Pancreas (tissue), 10 donors: ENCODE results near the gene CAMLG. TPM values are rescaled to one million over a fixed set of nuclear protein-coding genes. Genes with fewer than 3 reads are reported as not detected.

Experiments used
- ATAC-seq, 4 donors: fragments of 200-7000 bp; cut with Tn5 transposase; one replicate each; pipeline versions ENCODE4 v1.8.0 to v1.9.1; 2020; ENCODE audit warnings: mild to moderate bottlenecking in 4 of 4, moderate library complexity in 4 of 4
- DNase-seq, 6 donors: peaks; one replicate each; pipeline ENCODE4 v3.0.0-alpha.2; 2020
- FAIRE-seq: peaks from 2 replicates; lab custom pipeline; 2012; peaks lifted over from hg19 to GRCh38; lab: Jason Lieb, UNC
- H3K27ac ChIP-seq, 4 donors: fragments of 200-600 bp; sonication (generic); 1 replicate in 3 of 4; 2 replicates in 1 of 4; pipeline versions ENCODE4 v1.5.0 to v1.8.0; 2020
- H3K27me3 ChIP-seq, 4 donors: fragments of 200-600 bp; one replicate each; pipeline ENCODE4 v1.8.0; 2021
- H3K36me3 ChIP-seq, 3 donors: fragments of 200-600 bp; sonication (generic) in 1 of 3; one replicate each; pipeline versions ENCODE4 v1.5.0 to v1.8.0; 2020 to 2021
- H3K4me1 ChIP-seq, 3 donors: fragments of 200-600 bp; one replicate each; pipeline ENCODE4 v1.8.0; 2021
- H3K4me3 ChIP-seq, 4 donors: fragments of 200-600 bp; sonication (generic) in 2 of 4; one replicate each; pipeline versions ENCODE4 v1.5.0 to v1.8.0; 2020 to 2021
- H3K9me3 ChIP-seq, 4 donors: fragments of 200-600 bp; one replicate each; pipeline ENCODE4 v1.8.0; 2021
- CTCF ChIP-seq, 4 donors: fragments of 200-600 bp; sonication (generic) in 3 of 4; IDR thresholded peaks; one replicate each; pipeline versions ENCODE4 v1.5.0 to v1.8.0; 2021; ENCODE audit warnings: antibody characterized with exemption in 4 of 4
- WGBS, 2 donors: extraction: QIAGEN DNeasy Blood & Tissue Kit; methylation state at CpG; one replicate each; pipeline ENCODE4 v1.1.7; 2013; 5-methylcytosine and 5-hydroxymethylcytosine counted together
- intact Hi-C, 3 donors: fragments of 100-400 bp; cut with DNase I; formaldehyde crosslinking; loops; one replicate each; pipeline versions ENCODE4 v1.11.1 to v1.14.2; 2022
- polyA plus RNA-seq, 2 donors: library from polyadenylated mRNA; stranded (reverse); fragments of 200-250 nt; gene quantifications; one replicate each; pipeline ENCODE4 v1.2.3, GENCODE V29; 2013
- total RNA-seq, 6 donors: library from RNA; stranded (reverse); fragmentation: NEBNext Ultra II Directional in 4 of 6; extraction: Animal tissue kit (Norgen Biotek cat#: 25700) in 4 of 6; gene quantifications; one replicate each; pipeline versions ENCODE4 v1.2.1 to v1.2.4, GENCODE V29; 2021 to 2023
- donor health status: healthy with polysubstance abuse.
- donor health status: DM: no; HTN: no; CAD: no; lungs with moderate emphysema.
- donor health status: DM: no; HTN: no; CAD: no.
- donor health status: control.
- donor health status: control.
- donor health status: Bipolar disorder and iron deficiency.
- donor health status: DM: yes; HTN: yes; CAD: no.
- donor health status: DM: no; HTN: no; CAD: no.
- donor health status: DM: no; HTN: no; CAD: no.
- donor health status: DM: yes; HTN: yes; CAD: no.

The CAMLG gene
- total and polyA plus RNA-seq, 8 donors = 10.1 to 28.3 (median 16.2) TPM

- WGBS, 2 donors = 92 to 94% methylated on average over 3 of the region's 3 CpGs
- FAIRE-seq (no peak), DNase-seq (no peak), ATAC-seq (no peak)
- Histone ChIP-seq H3K27me3 (no peaks in the 10 kb centered on the region), H3K27ac (no peak overlapping the region), H3K36me3 (peaks cover 0 to 55% (median 9%) of the 10 kb centered on the region in 3 donors), H3K9me3 (no peaks in the 10 kb centered on the region), H3K4me3 (no peak overlapping the region), H3K4me1 (no peaks in the 10 kb centered on the region)
- TF ChIP-seq CTCF (IDR thresholded peaks at IDR 0.05) = no peak
- intact Hi-C loops = no loop called here
These were observed 53.9 kb downstream of the CAMLG start for GRCh38 chr5:134792286-134792685.

- H3K4me1 ChIP-seq = no peaks in the 10 kb centered on the region
- peaks cover 0 to 60% (median 9%) of the 10 kb centered on the region in 3 donors for H3K36me3 ChIP-seq
- H3K9me3 ChIP-seq = no peaks in the 10 kb centered on the region
- no peak overlapping the region for H3K4me3 ChIP-seq
- ATAC-seq (no peak), DNase-seq (no peak), FAIRE-seq (no peak)
- intact Hi-C loops = no loop called here
- no peak overlapping the region for H3K27ac ChIP-seq
- WGBS, 2 donors = 79 to 89% methylated on average over 4 of the region's 4 CpGs
- no peaks in the 10 kb centered on the region for H3K27me3 ChIP-seq
- no peak for TF ChIP-seq CTCF (IDR thresholded peaks at IDR 0.05)
These were observed 54.8 kb downstream of the CAMLG start for GRCh38 chr5:134793111-134793510.

GRCh38 chr5:134794082-134794481 is 55.7 kb downstream of the CAMLG start:
- no peak overlapping the region for H3K27ac ChIP-seq
- intact Hi-C loops = no loop called here
- H3K27me3 ChIP-seq = no peaks in the 10 kb centered on the region
- H3K4me1 ChIP-seq = no peaks in the 10 kb centered on the region
- ATAC-seq = no peak
- WGBS, 2 donors = 88 to 91% methylated on average over 2 of the region's 2 CpGs
- no peak overlapping the region for H3K4me3 ChIP-seq
- H3K36me3 ChIP-seq = peaks cover 0 to 59% (median 9%) of the 10 kb centered on the region in 3 donors
- no peak for FAIRE-seq
- no peak for DNase-seq
- H3K9me3 ChIP-seq = no peaks in the 10 kb centered on the region
- TF ChIP-seq CTCF (IDR thresholded peaks at IDR 0.05) = no peak

GRCh38 chr5:134794819-134795218 is 56.5 kb downstream of the CAMLG start:
- ATAC-seq (no peak), DNase-seq (no peak), FAIRE-seq (no peak)
- H3K36me3 ChIP-seq = peaks cover 0 to 53% (median 9%) of the 10 kb centered on the region in 3 donors
- H3K4me3 ChIP-seq = no peak overlapping the region
- no peaks in the 10 kb centered on the region for H3K4me1 ChIP-seq
- no peaks in the 10 kb centered on the region for H3K27me3 ChIP-seq
- intact Hi-C loops = no loop called here
- no peak overlapping the region for H3K27ac ChIP-seq
- no peaks in the 10 kb centered on the region for H3K9me3 ChIP-seq
- 93% methylated on average over 8 of the region's 8 CpGs for WGBS, 2 donors
- no peak for TF ChIP-seq CTCF (IDR thresholded peaks at IDR 0.05)

GRCh38 chr5:134798468-134798867 is 60.1 kb downstream of the CAMLG start:
- Histone ChIP-seq H3K36me3 (peaks cover 0 to 22% (median 9%) of the 10 kb centered on the region in 3 donors), H3K4me3 (no peak overlapping the region), H3K9me3 (no peaks in the 10 kb centered on the region), H3K27ac (no peak overlapping the region), H3K4me1 (no peaks in the 10 kb centered on the region), H3K27me3 (no peaks in the 10 kb centered on the region)
- 85 to 91% methylated on average over 5 of the region's 5 CpGs for WGBS, 2 donors
- TF ChIP-seq CTCF (IDR thresholded peaks at IDR 0.05) = no peak
- no peak for DNase-seq
- no peak for FAIRE-seq
- ATAC-seq = no peak
- intact Hi-C loops = no loop called here

Other genes with a start within 250 kb of the CAMLG start
- gene JADE2, start 212.9 kb upstream of the CAMLG start, total RNA-seq = 10 to 100 TPM; 25.7 to 42.7 (median 27.4) TPM
- gene JADE2, start 212.9 kb upstream of the CAMLG start, polyA plus RNA-seq = 10 to 100 TPM in 1 of 2 donors, 1 to 10 TPM in 1; 9.6 to 12.6 TPM
- gene SAR1B, start 105.7 kb upstream of the CAMLG start, total RNA-seq = 10 to 100 TPM; 31.6 to 42.8 (median 39.5) TPM
- gene SAR1B, start 105.7 kb upstream of the CAMLG start, polyA plus RNA-seq = 10 to 100 TPM; 11.1 to 21.2 TPM
- gene SEC24A, start 89.8 kb upstream of the CAMLG start, total RNA-seq = 10 to 100 TPM in 4 of 6 donors, 1 to 10 TPM in 2; 9.4 to 18.1 (median 11.5) TPM
- 1 to 10 TPM; 3.4 to 4.4 TPM for gene SEC24A, start 89.8 kb upstream of the CAMLG start, polyA plus RNA-seq
- 10 to 100 TPM; 15.4 to 28.8 (median 23.9) TPM for gene DDX46, start 20.2 kb downstream of the CAMLG start, total RNA-seq
- gene DDX46, start 20.2 kb downstream of the CAMLG start, polyA plus RNA-seq = 10 to 100 TPM; 14.6 to 15.5 TPM
- gene C5orf24, start 107.4 kb downstream of the CAMLG start, total RNA-seq = 10 to 100 TPM in 5 of 6 donors, 1 to 10 TPM in 1; 7.7 to 17.2 (median 13.8) TPM
- gene C5orf24, start 107.4 kb downstream of the CAMLG start, polyA plus RNA-seq = 10 to 100 TPM in 1 of 2 donors, 1 to 10 TPM in 1; 6.0 to 15.9 TPM
- gene TXNDC15, start 135.8 kb downstream of the CAMLG start, total RNA-seq = 10 to 100 TPM; 26.2 to 35.1 (median 31.4) TPM
- gene TXNDC15, start 135.8 kb downstream of the CAMLG start, polyA plus RNA-seq = 10 to 100 TPM; 34.1 to 61.5 TPM
- gene PCBD2, start 166.6 kb downstream of the CAMLG start, total RNA-seq = 1 to 10 TPM; 6.5 to 9.1 (median 7.5) TPM
- 1 to 10 TPM; 5.0 to 6.0 TPM for gene PCBD2, start 166.6 kb downstream of the CAMLG start, polyA plus RNA-seq
- gene CATSPER3, start 229.4 kb downstream of the CAMLG start, total RNA-seq = 1 to 10 TPM in 1 of 6 donors, under 1 TPM in 5; 0.29 to 1.3 (median 0.48) TPM
- 1 to 10 TPM; 1.7 to 2.2 TPM for gene CATSPER3, start 229.4 kb downstream of the CAMLG start, polyA plus RNA-seq